H1 (cell line): ENCODE data around the gene ADARB2. TPM values are rescaled to one million over a fixed set of nuclear protein-coding genes. Genes with fewer than 3 reads are reported as not detected.

ENCODE experiments used
- CTCF ChIA-PET: fragments of 300-600 bp; sonication (Branson Sonifier 250); formaldehyde crosslinking; loops from one replicate; lab custom pipeline; 2021; ENCODE audit not compliant: partially characterized antibody; lab: Charles Lee
- POLR2A ChIA-PET: fragments of 300-600 bp; sonication (Branson Sonifier 250); formaldehyde crosslinking; loops from one replicate; lab custom pipeline; 2021; ENCODE audit warnings: inconsistent platforms; ENCODE audit not compliant: partially characterized antibody; lab: Charles Lee
- DNase-seq, 2 experiments: peaks; one replicate each; pipeline versions ENCODE4 v3.0.0 to v3.0.0-alpha.2; 2010 to 2022; ENCODE audit warnings: low spot score in 2 of 2, low read depth in 1 of 2, mixed read lengths in 1 of 2
- FAIRE-seq: peaks from 2 replicates; lab custom pipeline; 2011; peaks lifted over from hg19 to GRCh38; lab: Jason Lieb, UNC
- H2AFZ ChIP-seq: 2 replicates; pipeline ENCODE4 v1.8.1; 2012; ENCODE audit warnings: low read length, inconsistent platforms
- H2AK5ac ChIP-seq: 2 replicates; pipeline ENCODE4 v1.6.1; 2013; ENCODE audit warnings: low read depth, low read length
- H2BK120ac ChIP-seq: replicated peaks from 2 replicates; pipeline ENCODE3; 2013; ENCODE audit warnings: low read depth, low read length, inconsistent platforms
- H2BK12ac ChIP-seq: 2 replicates; pipeline ENCODE4 v1.6.1; 2013; ENCODE audit warnings: low read depth, low read length
- H2BK15ac ChIP-seq: 2 replicates; pipeline ENCODE4 v1.6.1; 2013; ENCODE audit warnings: low read length
- H2BK20ac ChIP-seq: 2 replicates; pipeline ENCODE4 v1.6.1; 2013; ENCODE audit warnings: low read length
- H2BK5ac ChIP-seq: 2 replicates; pipeline ENCODE4 v1.6.1; 2013; ENCODE audit warnings: low read depth, low read length
- H3K14ac ChIP-seq: 2 replicates; pipeline ENCODE4 v1.6.1; 2013; ENCODE audit warnings: inconsistent platforms; ENCODE audit not compliant: insufficient read length
- H3K18ac ChIP-seq: 2 replicates; pipeline ENCODE4 v1.6.1; 2013; ENCODE audit warnings: low read length; ENCODE audit errors: extremely low read depth
- H3K23ac ChIP-seq: 2 replicates; pipeline ENCODE4 v1.6.1; 2013; ENCODE audit warnings: inconsistent platforms; ENCODE audit not compliant: insufficient read length
- H3K23me2 ChIP-seq: 2 replicates; pipeline ENCODE4 v1.6.1; 2013; ENCODE audit warnings: low read depth, low read length
- H3K27ac ChIP-seq: 2 replicates; pipeline ENCODE4 v1.6.1; 2011; ENCODE audit warnings: low read depth, low read length, inconsistent platforms
- H3K27me3 ChIP-seq, 4 experiments: replicated peaks in 1 of 4; 1 replicate in 1 of 4; 2 replicates in 3 of 4; pipeline versions ENCODE4 v1.6.1 to v1.8.1; 2011 to 2013; ENCODE audit warnings: low read length in 3 of 4, mild to moderate bottlenecking in 3 of 4, inconsistent platforms in 2 of 4, mixed read lengths in 2 of 4, moderate library complexity in 1 of 4; ENCODE audit not compliant: control insufficient read depth in 3 of 4, insufficient read depth in 3 of 4; ENCODE audit errors: extremely low read depth in 1 of 4
- H3K36me3 ChIP-seq, 4 experiments: 2 replicates each; pipeline versions ENCODE4 v1.6.1 to v1.8.1; 2011 to 2013; ENCODE audit warnings: mild to moderate bottlenecking in 4 of 4, low read length in 3 of 4, moderate library complexity in 2 of 4, control low read depth in 1 of 4, inconsistent platforms in 1 of 4; ENCODE audit not compliant: insufficient read depth in 4 of 4, control insufficient read depth in 2 of 4
- H3K4ac ChIP-seq: replicated peaks from 2 replicates; pipeline ENCODE3; 2013; ENCODE audit warnings: low read length, low read depth, mixed read lengths, inconsistent platforms; ENCODE audit not compliant: insufficient read length
- H3K4me1 ChIP-seq, 4 experiments: replicated peaks in 1 of 4; 1 replicate in 1 of 4; 2 replicates in 3 of 4; pipeline versions ENCODE4 v1.6.1 to v1.8.1; 2011 to 2013; ENCODE audit warnings: low read length in 3 of 4, inconsistent platforms in 2 of 4, mixed read lengths in 1 of 4; ENCODE audit not compliant: insufficient read depth in 4 of 4, control insufficient read depth in 3 of 4
- H3K4me2 ChIP-seq, 2 experiments: 2 replicates each; pipeline versions ENCODE4 v1.6.1 to v1.8.1; 2011 to 2013; ENCODE audit warnings: low read depth in 2 of 2, low read length in 2 of 2, control low read depth in 1 of 2, inconsistent platforms in 1 of 2, mild to moderate bottlenecking in 1 of 2; ENCODE audit not compliant: insufficient read depth in 1 of 2
- H3K4me3 ChIP-seq, 4 experiments: fragments of 200-600, 300-600 bp in 1 of 4; sonication (generic), shearing (Covaris generic), sonication (Bioruptor Twin) in 1 of 4; 2 replicates each; pipeline versions ENCODE4 v1.5.1 to v1.8.1; 2011 to 2016; ENCODE audit warnings: low read length in 4 of 4, low read depth in 3 of 4, control low read depth in 2 of 4, inconsistent platforms in 2 of 4, mild to moderate bottlenecking in 2 of 4, mixed read lengths in 1 of 4, moderate library complexity in 1 of 4; ENCODE audit not compliant: insufficient read depth in 2 of 4; ENCODE audit errors: extremely low read depth in 1 of 4
- H3K56ac ChIP-seq: replicated peaks from 2 replicates; pipeline ENCODE3; 2013; ENCODE audit warnings: low read depth, mild to moderate bottlenecking, mixed read lengths, low read length, inconsistent platforms; ENCODE audit not compliant: insufficient read length
- H3K79me1 ChIP-seq: 2 replicates; pipeline ENCODE4 v1.6.1; 2013; ENCODE audit warnings: low read depth, low read length, control low read depth
- H3K79me2 ChIP-seq, 2 experiments: 2 replicates each; pipeline versions ENCODE4 v1.6.1 to v1.8.1; 2012 to 2013; ENCODE audit warnings: low read length in 2 of 2, mild to moderate bottlenecking in 2 of 2, inconsistent platforms in 1 of 2; ENCODE audit not compliant: insufficient read depth in 2 of 2, control insufficient read depth in 1 of 2
- H3K9ac ChIP-seq, 4 experiments: replicated peaks in 1 of 4; 1 replicate in 1 of 4; 2 replicates in 3 of 4; pipeline versions ENCODE4 v1.6.1 to v1.8.1; 2011 to 2013; ENCODE audit warnings: low read depth in 3 of 4, low read length in 3 of 4, control low read depth in 2 of 4, mild to moderate bottlenecking in 2 of 4, moderate library complexity in 2 of 4, inconsistent platforms in 1 of 4; ENCODE audit errors: extremely low read depth in 1 of 4
- H3K9me3 ChIP-seq, 2 experiments: 2 replicates each; pipeline versions ENCODE4 v1.6.1 to v1.8.1; 2012 to 2013; ENCODE audit warnings: mild to moderate bottlenecking in 2 of 2, moderate library complexity in 2 of 2, control low read depth in 1 of 2, inconsistent platforms in 1 of 2, low read depth in 1 of 2, low read length in 1 of 2, mixed read lengths in 1 of 2; ENCODE audit not compliant: insufficient read depth in 2 of 2
- H4K20me1 ChIP-seq, 2 experiments: replicated peaks in 1 of 2; 2 replicates each; pipeline versions ENCODE3 to v1.8.1; 2011 to 2013; ENCODE audit warnings: inconsistent platforms in 2 of 2, low read length in 2 of 2, mild to moderate bottlenecking in 1 of 2; ENCODE audit not compliant: insufficient read depth in 2 of 2, control insufficient read depth in 1 of 2
- H4K5ac ChIP-seq: 2 replicates; pipeline ENCODE4 v1.6.1; 2013; ENCODE audit warnings: low read length, low read depth, mixed read lengths, inconsistent platforms; ENCODE audit not compliant: insufficient read length
- H4K8ac ChIP-seq: 2 replicates; pipeline ENCODE4 v1.8.0; 2013; ENCODE audit warnings: mild to moderate bottlenecking, moderate library complexity, low read length, inconsistent platforms; ENCODE audit not compliant: insufficient read depth; ENCODE audit errors: extremely low read depth
- H4K91ac ChIP-seq: replicated peaks from 2 replicates; pipeline ENCODE3; 2013; ENCODE audit warnings: low read length, mixed read lengths, inconsistent platforms; ENCODE audit not compliant: insufficient read length
- ASH2L ChIP-seq: fragments of 200-600, 300-600 bp; sonication (generic); IDR thresholded peaks from one replicate; pipeline ENCODE4 v1.7.1; 2017; ENCODE audit warnings: low read length
- SIX5 ChIP-seq: IDR thresholded peaks from 2 replicates; pipeline ENCODE4 v1.6.1; 2011; ENCODE audit warnings: mild to moderate bottlenecking, low read depth, low read length
- WGBS, 2 experiments: shearing (Covaris generic) in 1 of 2; methylation state at CpG; one replicate each; pipeline versions ENCODE4 v1.1.6 to v1.1.7; 2013 to 2015; ENCODE audit warnings: low lambda C conversion rate in 2 of 2, mixed read lengths in 2 of 2, inconsistent platforms in 1 of 2, low coverage in 1 of 2, missing lambda C conversion rate in 1 of 2; ENCODE audit not compliant: insufficient replicate concordance in 2 of 2, insufficient coverage in 1 of 2, insufficient read length in 1 of 2; ENCODE audit errors: extremely low coverage in 1 of 2, missing lambda C conversion rate in 1 of 2; 5-methylcytosine and 5-hydroxymethylcytosine counted together
- polyA plus RNA-seq, 7 experiments: library from polyadenylated mRNA; depleted of rRNA in 3 of 7; stranded (reverse) in 5 of 7; unstranded in 2 of 7; fragments of >200 nt in 5 of 7; fragments of 200-250 nt in 2 of 7; gene quantifications; 1 replicate in 5 of 7; 2 replicates in 1 of 7; 4 replicates in 1 of 7; pipeline versions ENCODE4 v1.2.1 to v1.2.3, GENCODE V29; 2011 to 2013; ENCODE audit warnings: missing spikeins in 2 of 7, mixed read lengths in 2 of 7
- total RNA-seq: library from RNA; stranded (reverse); fragmentation: NEBNext Ultra II Directional; extraction: Animal tissue kit (Norgen Biotek cat#: 25700); gene quantifications from 2 replicates; pipeline ENCODE4 v1.2.1, GENCODE V29; 2021

Gene ADARB2
- total and polyA plus RNA-seq, 2 of the 8 experiments (the other 6 are each of a cell fraction or from before 2014, with no cell fraction given), result 2.2 to 2.8 TPM

- Histone ChIP-seq H3K27me3 (no peaks in the 10 kb centered on the region), H4K5ac (no peak overlapping the region), H3K4me2 (no peak overlapping the region), H3K9me3 (no peaks in the 10 kb centered on the region), H3K79me2 (no peaks in the 10 kb centered on the region), H3K23ac (no peak overlapping the region), H2BK5ac (no peak overlapping the region), H3K18ac (no peak overlapping the region), H4K8ac (no peak overlapping the region; the same call in 1 of the 2 replicates), H3K56ac (no peak overlapping the region), H3K4me1 (peaks cover 0 to 6% (median 4%) of the 10 kb centered on the region in 4 experiments; a peak in 5 of 7 replicates), H3K36me3 (no peaks in the 10 kb centered on the region), H3K14ac (no peak overlapping the region), H4K20me1 (no peaks in the 10 kb centered on the region), H3K27ac (no peak overlapping the region), H3K23me2 (no peaks in the 10 kb centered on the region), H2BK12ac (no peak overlapping the region), H2BK120ac (no peak overlapping the region), H4K91ac (no peak overlapping the region), H2AFZ (no peak overlapping the region), H2BK20ac (no peak overlapping the region), H3K4me3 (no peak overlapping the region), H3K9ac (no peak overlapping the region), H2BK15ac (no peak overlapping the region), H3K79me1 (no peaks in the 10 kb centered on the region), H2AK5ac (no peak overlapping the region), H3K4ac (no peak overlapping the region)
- 84% methylated on average over 15 of the region's 15 CpGs; no CpG with 5 or more reads in 1 of the 2 experiments for WGBS, 2 experiments
- POLR2A ChIA-PET, result interaction anchor here (0.8 kb wide), 1 partner anchor 57 kb away, joined by 3 read pairs; no protein-coding TSS in a partner anchor
- CTCF ChIA-PET, result interaction anchor here (1.2 to 3.0 kb wide), 3 partner anchors 37 to 123 kb away, joined by 3 to 25 read pairs (median 6); no protein-coding TSS in a partner anchor
- TF ChIP-seq SIX5, result no peak
- TF ChIP-seq ASH2L, result no peak
- FAIRE-seq, result no peak
- DNase-seq, result peak in 1 of 2 experiments; percentile 8
Measured at GRCh38 chr10:1366811-1367425, 370.4 kb downstream of the ADARB2 start.
